Skeletal muscle satellite cell (primary cell): ENCODE data around the gene CHFR.
"Not testable (repeated sequence)": the region's sequence is repeated elsewhere in the genome, so short reads cannot be mapped to it uniquely, and the experiment has no call there.

Source experiments
- H3K27me3 ChIP-seq: 2 replicates; pipeline ENCODE4 v1.7.0; 2013; ENCODE audit warnings: low read length; ENCODE audit not compliant: control insufficient read depth, insufficient read depth
- H3K36me3 ChIP-seq: 2 replicates; pipeline ENCODE4 v1.7.0; 2013; ENCODE audit warnings: mild to moderate bottlenecking, control low read depth, low read length; ENCODE audit not compliant: insufficient read depth
- H3K4me1 ChIP-seq: 2 replicates; pipeline ENCODE4 v1.7.0; 2013; ENCODE audit warnings: low read length; ENCODE audit not compliant: control insufficient read depth, insufficient read depth
- H3K4me2 ChIP-seq: 2 replicates; pipeline ENCODE4 v1.7.0; 2013; ENCODE audit warnings: mild to moderate bottlenecking, low read length
- H3K4me3 ChIP-seq: 2 replicates; pipeline ENCODE4 v1.7.0; 2013; ENCODE audit warnings: low read length
- H3K9ac ChIP-seq: 2 replicates; pipeline ENCODE4 v1.7.0; 2013; ENCODE audit warnings: mild to moderate bottlenecking, low read depth, low read length, moderate library complexity
- H3K9me3 ChIP-seq: replicated peaks from 2 replicates; pipeline ENCODE4 v1.7.0; 2013; ENCODE audit warnings: mild to moderate bottlenecking, control low read depth, low read length

Gene CHFR

DNA sequence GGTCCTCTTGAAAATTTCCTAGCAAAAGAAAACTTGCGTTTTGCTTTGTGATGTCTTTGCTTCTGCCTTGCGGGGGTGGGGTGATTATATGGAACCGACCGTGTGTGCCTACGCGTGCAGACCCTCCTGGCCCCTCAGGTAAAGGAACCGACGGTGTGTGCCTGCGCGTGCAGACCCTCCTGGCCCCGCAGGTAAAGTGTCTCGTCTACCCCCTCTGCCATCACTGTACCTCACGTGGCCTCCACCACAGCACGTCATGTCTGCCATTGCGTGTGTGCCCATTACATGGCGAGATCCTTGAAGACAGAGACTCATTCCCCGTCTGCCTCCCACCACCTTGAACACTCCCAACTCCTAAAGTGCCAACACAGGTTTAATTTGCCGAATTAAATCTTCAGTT lies 62.3 kb downstream of the CHFR start:
- Histone ChIP-seq H3K4me2 (no peak overlapping the region), H3K36me3 (peaks cover 52% of the 10 kb centered on the region), H3K9me3 (no peaks in the 10 kb centered on the region), H3K9ac (no peak overlapping the region), H3K27me3 (no peaks in the 10 kb centered on the region), H3K4me1 (peaks cover 30% of the 10 kb centered on the region), H3K4me3 (no peak overlapping the region)

DNA sequence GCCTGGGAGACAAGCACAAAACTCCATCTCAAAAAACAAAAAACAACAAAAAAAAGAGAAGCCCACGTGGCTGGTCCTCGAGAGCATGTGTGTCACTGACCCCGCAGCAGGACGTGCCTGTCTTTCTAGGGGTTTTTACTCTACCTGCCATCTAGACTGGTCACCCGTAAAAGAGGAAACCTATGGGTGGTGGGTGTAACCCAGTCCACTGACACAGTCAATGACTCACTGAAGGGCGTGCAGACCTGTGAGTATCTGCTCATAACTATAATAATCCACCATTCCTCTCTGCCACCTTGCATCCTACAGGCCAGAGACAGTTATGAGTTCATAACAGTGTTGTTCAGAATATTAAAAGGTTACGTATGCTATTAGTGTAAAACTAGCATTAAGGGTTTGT lies 63.4 kb downstream of the CHFR start:
- Histone ChIP-seq H3K36me3 (peaks cover 60% of the 10 kb centered on the region), H3K27me3 (no peaks in the 10 kb centered on the region), H3K9me3 (no peaks in the 10 kb centered on the region), H3K4me2 (no peak overlapping the region), H3K9ac (no peak overlapping the region), H3K4me1 (peaks cover 27% of the 10 kb centered on the region), H3K4me3 (no peak overlapping the region)

DNA sequence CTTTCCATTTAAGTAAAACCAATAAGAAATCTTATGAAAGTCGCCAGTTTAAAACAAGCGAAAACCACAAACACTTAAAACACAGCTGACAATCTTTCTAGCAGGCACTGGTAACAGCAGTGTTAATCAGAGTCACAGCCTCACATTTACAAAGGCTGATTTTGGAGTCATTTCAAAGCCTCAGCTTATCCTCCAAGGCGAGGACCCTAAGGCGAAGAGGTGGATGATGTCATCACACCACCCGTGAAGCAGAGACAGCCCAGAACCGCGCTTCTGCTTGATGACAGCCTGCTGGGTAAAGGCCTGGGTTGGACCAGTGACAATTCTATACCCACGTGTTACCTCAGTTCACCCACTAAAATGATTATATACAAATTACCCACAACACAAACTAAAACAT lies 68.8 kb downstream of the CHFR start:
- no peaks in the 10 kb centered on the region for H3K27me3 ChIP-seq
- no peak overlapping the region for H3K4me2 ChIP-seq
- H3K36me3 ChIP-seq = peaks cover 57% of the 10 kb centered on the region
- H3K9ac ChIP-seq = no peak overlapping the region
- H3K9me3 ChIP-seq = no peaks in the 10 kb centered on the region
- no peak overlapping the region for H3K4me3 ChIP-seq
- H3K4me1 ChIP-seq = no peaks in the 10 kb centered on the region

DNA sequence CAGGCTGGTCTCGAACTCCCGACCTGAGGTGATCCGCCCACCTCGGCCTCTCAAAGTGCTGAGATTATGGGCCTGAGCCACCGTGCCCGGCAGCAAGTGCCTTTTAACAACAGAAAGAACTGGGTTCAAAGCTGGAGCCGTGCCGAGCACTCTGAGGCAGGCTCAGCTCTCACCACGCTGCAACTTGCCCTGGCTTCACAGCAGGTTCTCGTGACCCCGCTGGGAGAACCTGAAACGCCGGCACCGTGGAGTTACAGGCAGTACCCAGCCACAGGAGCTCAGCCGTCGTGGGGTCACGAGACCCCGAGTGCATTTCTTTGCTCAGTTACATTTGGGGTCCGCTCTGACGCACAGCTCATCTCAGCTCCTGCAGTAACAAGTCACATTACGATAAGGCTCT lies 73.2 kb downstream of the CHFR start:
- Histone ChIP-seq H3K4me3 (no peak overlapping the region), H3K4me2 (no peak overlapping the region), H3K9me3 (no peaks in the 10 kb centered on the region), H3K36me3 (peaks cover 66% of the 10 kb centered on the region), H3K27me3 (no peaks in the 10 kb centered on the region), H3K9ac (no peak overlapping the region), H3K4me1 (peaks cover 5% of the 10 kb centered on the region)

DNA sequence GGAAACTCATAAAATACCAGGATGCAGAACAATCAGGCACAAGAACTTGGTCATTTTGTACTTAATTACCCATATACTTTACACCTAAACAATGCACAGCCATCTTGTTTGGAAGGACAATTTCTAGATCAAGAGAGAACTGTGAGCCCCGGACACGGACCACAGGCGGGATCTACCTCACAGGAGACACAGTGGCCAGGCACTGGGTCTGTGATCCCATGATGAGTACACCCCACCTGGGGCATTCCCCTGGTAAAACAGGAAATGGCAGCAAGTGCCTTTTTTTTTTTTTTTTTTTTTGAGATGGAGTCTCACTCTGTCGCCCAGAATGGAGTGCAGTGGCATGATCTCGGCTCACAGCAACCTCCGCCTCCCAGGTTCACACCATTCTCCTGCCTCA lies 74.0 kb downstream of the CHFR start:
- H3K4me1 ChIP-seq = peaks cover 5% of the 10 kb centered on the region
- H3K27me3 ChIP-seq = no peaks in the 10 kb centered on the region
- H3K9me3 ChIP-seq = no peaks in the 10 kb centered on the region
- no peak overlapping the region for H3K4me3 ChIP-seq
- H3K9ac ChIP-seq = no peak overlapping the region
- peaks cover 64% of the 10 kb centered on the region for H3K36me3 ChIP-seq
- H3K4me2 ChIP-seq = no peak overlapping the region

DNA sequence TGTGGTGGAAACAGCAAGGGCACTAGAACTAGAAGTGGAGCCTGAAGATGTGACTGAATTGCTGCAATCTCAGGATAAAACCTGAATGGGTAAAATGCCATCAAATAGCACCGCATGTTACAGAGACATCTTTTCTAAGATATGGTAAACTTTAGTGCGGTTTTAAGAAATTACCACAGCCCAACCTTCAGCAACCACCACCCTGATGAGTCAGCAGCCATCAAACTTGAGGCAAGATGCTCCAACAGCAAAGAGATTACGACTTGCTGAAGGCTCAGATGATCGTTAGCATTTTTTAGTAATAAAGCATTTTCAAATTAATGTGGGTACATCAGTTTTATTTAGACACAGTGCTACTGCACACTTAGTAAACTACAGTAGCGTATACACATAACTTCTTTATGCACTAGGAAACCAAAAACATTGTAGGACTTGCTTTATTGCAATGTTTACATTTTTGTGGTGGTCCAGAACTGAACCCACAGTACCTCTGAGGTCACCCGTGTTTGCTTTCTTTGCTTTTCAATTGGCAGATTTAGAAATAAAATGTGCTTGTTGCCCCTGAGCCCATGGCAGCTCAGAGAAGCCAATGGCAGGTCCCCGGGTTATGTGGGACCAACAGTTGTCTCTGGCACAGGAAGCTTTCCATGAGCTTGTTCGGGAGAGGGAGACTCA lies 74.6 kb downstream of the CHFR start:
- Histone ChIP-seq H3K9ac (no peak overlapping the region), H3K4me3 (no peak overlapping the region), H3K9me3 (no peaks in the 10 kb centered on the region), H3K27me3 (no peaks in the 10 kb centered on the region), H3K36me3 (peaks cover 65% of the 10 kb centered on the region), H3K4me1 (peaks cover 5% of the 10 kb centered on the region), H3K4me2 (no peak overlapping the region)

DNA sequence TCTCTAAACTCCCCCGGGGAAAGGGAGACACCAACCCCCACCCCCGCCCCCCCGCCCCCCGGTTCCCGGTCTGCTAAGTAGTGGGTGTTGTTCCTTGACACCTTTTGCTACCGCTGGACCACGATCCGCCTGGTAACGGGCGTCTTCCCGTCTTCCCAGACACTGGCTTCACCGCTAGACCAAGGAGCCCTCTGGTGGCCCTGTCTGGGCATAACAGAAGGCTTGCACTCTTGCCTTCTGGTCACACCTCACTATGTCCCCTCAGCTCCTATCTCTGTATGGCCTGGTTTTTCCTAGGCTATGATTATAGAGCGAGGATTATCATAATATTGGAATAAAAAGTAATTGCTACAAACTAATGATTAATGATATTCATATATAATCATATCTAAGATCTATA lies 78.0 kb downstream of the CHFR start:
- H3K36me3 ChIP-seq = peaks cover 72% of the 10 kb centered on the region
- not testable (repeated sequence) for H3K9me3 ChIP-seq, H3K9ac ChIP-seq, H3K4me3 ChIP-seq, H3K4me2 ChIP-seq, H3K4me1 ChIP-seq, H3K27me3 ChIP-seq

DNA sequence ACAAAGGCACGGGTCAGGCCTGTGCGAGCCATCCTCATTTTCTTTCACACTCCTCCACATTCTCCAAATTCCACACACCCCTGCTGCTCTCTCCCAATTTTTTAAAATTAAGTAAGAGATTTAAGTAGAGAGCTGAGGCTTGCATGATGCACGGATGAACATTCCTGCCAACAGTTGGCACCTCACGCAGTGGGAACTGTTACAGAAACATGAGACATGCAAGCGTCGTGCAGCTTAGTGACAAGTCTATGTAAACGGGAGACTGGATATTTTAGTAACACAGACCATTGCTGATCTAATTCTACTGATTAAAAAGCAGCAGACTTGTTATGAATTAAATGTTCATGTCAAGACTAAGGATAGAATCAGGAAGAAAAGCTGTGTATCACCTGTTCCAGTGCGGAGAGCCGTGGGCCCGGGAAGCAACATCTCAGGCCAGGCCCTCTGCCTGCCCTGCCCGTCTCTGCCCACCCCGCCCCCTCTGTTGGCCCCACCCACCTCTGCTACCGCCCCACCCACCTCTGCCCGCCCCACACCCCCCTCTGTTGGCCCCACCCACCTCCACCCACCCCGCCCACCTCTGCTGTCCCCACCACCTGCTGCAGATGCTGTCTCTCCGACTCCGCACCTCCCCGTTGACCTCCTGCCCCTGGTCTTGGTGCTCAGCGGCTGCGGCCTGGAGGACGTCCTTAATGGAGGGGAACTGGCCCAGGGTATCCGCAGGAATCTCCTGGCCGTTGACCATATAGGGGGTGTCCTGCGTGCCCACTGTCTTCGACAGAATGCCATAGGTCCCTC lies 79.9 kb downstream of the CHFR start:
- H3K9ac ChIP-seq = no peak overlapping the region
- H3K27me3 ChIP-seq = no peaks in the 10 kb centered on the region
- no peaks in the 10 kb centered on the region for H3K9me3 ChIP-seq
- H3K4me1 ChIP-seq = no peaks in the 10 kb centered on the region
- no peak overlapping the region for H3K4me3 ChIP-seq
- peaks cover 73% of the 10 kb centered on the region for H3K36me3 ChIP-seq
- no peak overlapping the region for H3K4me2 ChIP-seq

DNA sequence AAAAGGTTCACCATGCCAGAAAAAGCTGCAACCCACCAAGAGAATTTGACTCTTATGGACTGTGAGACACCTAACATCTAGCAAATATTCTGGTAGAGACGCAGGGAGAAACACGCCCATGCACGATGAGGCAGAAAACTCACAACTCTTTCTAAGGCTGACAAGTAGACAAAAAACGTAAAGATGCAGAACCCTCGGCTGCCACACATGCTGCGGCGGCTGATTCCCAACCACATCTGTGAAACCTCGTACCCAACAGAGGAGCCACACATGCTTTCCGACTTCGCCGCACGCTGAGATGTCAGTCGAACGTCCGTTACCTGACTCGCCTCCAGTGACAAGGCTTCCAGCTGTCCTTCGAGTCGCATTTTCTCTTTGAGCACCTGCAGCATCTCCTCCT lies 80.5 kb downstream of the CHFR start:
- Histone ChIP-seq H3K4me3 (no peak overlapping the region), H3K36me3 (peaks cover 69% of the 10 kb centered on the region), H3K4me2 (no peak overlapping the region), H3K27me3 (no peaks in the 10 kb centered on the region), H3K4me1 (no peaks in the 10 kb centered on the region), H3K9ac (no peak overlapping the region), H3K9me3 (no peaks in the 10 kb centered on the region)

DNA sequence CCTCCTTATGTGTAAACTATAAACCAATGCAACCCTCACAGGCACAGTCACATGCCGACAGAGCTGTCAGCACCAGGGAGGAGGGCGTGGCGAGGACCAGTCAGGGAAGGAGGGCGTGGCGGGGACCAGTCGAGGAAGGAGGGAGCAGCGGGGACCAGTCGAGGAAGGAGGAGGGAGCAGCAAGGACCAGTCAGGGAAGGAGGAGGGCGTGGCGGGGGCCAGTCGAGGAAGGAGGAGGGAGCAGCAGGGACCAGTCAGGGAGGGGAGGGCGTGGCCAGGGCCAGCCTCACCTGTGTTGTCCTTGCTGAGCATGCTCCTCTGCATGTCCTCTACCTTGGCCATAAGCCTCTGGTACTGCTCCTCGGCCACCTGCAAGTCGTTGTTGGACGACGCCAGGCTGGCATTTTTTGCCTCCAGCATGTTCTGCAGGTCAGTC lies 83.0 kb downstream of the CHFR start:
- Histone ChIP-seq H3K36me3 (peaks cover 77% of the 10 kb centered on the region), H3K9me3 (no peaks in the 10 kb centered on the region), H3K4me2 (no peak overlapping the region), H3K4me1 (no peaks in the 10 kb centered on the region), H3K4me3 (no peak overlapping the region), H3K27me3 (no peaks in the 10 kb centered on the region), H3K9ac (no peak overlapping the region)

DNA sequence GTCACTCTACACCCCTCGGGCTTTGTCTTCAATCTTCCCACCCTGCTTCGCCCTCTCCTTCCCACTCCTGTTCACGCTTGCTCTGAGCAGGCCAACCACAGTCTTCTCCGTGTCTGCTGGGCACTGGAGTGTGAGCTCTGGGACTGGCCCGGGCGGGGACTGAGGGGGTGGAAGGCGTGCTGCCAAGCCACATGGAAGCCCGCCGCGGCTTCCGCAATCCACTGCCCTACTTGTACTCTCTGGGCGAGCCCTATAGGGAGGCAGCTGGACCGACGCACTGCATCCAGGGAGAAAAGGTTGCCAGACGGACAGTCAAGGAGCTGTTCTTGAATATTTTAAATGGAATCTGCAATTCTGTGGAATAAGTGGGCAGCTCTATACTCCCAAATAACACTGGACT lies 83.5 kb downstream of the CHFR start:
- H3K4me3 ChIP-seq = no peak overlapping the region
- no peaks in the 10 kb centered on the region for H3K9me3 ChIP-seq
- no peaks in the 10 kb centered on the region for H3K27me3 ChIP-seq
- peaks cover 82% of the 10 kb centered on the region for H3K36me3 ChIP-seq
- no peaks in the 10 kb centered on the region for H3K4me1 ChIP-seq
- H3K4me2 ChIP-seq = no peak overlapping the region
- H3K9ac ChIP-seq = no peak overlapping the region

DNA sequence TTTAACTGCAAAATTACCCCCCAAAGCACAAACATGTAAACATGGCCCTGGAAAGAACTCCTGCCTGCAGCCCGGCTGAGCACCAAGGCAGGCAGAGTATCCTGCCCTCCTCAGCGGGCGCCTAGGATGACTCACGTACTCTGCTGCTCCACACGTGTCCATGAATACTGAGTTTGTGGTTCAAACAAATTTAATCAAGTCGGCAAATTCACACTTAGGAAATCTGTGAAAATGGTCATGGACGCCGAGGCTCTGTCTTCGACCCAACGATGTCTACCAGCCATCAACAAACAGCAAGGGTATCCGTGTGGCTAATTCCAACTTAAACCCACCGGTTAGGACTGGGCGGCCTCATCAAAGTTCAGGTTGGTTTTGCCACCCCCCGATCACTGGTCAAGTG lies 84.3 kb downstream of the CHFR start:
- H3K36me3 ChIP-seq = peaks cover 75% of the 10 kb centered on the region
- no peaks in the 10 kb centered on the region for H3K4me1 ChIP-seq
- H3K9ac ChIP-seq = no peak overlapping the region
- H3K9me3 ChIP-seq = no peaks in the 10 kb centered on the region
- no peak overlapping the region for H3K4me3 ChIP-seq
- no peaks in the 10 kb centered on the region for H3K27me3 ChIP-seq
- no peak overlapping the region for H3K4me2 ChIP-seq
